Parathyroid adenoma (tissue), 2 donors: Measurements from ENCODE around the gene SLC35F3.

Experiments
- H2AFZ ChIP-seq: fragments of 300-600 bp; sonication (generic); one replicate; pipeline ENCODE4 v1.7.0; 2017; ENCODE audit warnings: antibody characterized with exemption, mild to moderate bottlenecking
- H3K27ac ChIP-seq: fragments of 300-600 bp; sonication (generic); one replicate; pipeline ENCODE4 v1.7.0; 2017
- H3K27me3 ChIP-seq: fragments of 300-600 bp; sonication (generic); one replicate; pipeline ENCODE4 v1.7.0; 2017; ENCODE audit warnings: low read length; ENCODE audit not compliant: control insufficient read depth, insufficient read depth
- H3K36me3 ChIP-seq: fragments of 300-600 bp; sonication (generic); one replicate; pipeline ENCODE4 v1.7.0; 2017; ENCODE audit warnings: low read length; ENCODE audit not compliant: control insufficient read depth, insufficient read depth
- H3K4me1 ChIP-seq: fragments of 300-600 bp; sonication (generic); one replicate; pipeline ENCODE4 v1.7.0; 2017; ENCODE audit warnings: control low read depth
- H3K4me2 ChIP-seq: fragments of 300-600 bp; sonication (generic); one replicate; pipeline ENCODE4 v1.7.0; 2017; ENCODE audit warnings: low read length
- H3K4me3 ChIP-seq: fragments of 300-600 bp; sonication (generic); one replicate; pipeline ENCODE4 v1.7.0; 2017; ENCODE audit warnings: low read depth, low read length
- H3K79me2 ChIP-seq: fragments of 300-600 bp; sonication (generic); one replicate; pipeline ENCODE4 v1.7.0; 2017; ENCODE audit warnings: control low read depth
- H3K9ac ChIP-seq: fragments of 300-600 bp; sonication (generic); one replicate; pipeline ENCODE4 v1.7.0; 2017; ENCODE audit warnings: mild to moderate bottlenecking
- H3K9me3 ChIP-seq: fragments of 300-600 bp; sonication (generic); one replicate; pipeline ENCODE4 v1.7.0; 2017; ENCODE audit warnings: low read length; ENCODE audit not compliant: control insufficient read depth
- CTCF ChIP-seq: fragments of 300-600 bp; sonication (generic); IDR thresholded peaks from one replicate; pipeline ENCODE4 v1.7.0; 2017; ENCODE audit warnings: antibody characterized with exemption, mild to moderate bottlenecking
- donor health status: primary hyperparathyroidism.

SLC35F3 gene

GRCh38 chr1:234134878-234135277 is 230.4 kb downstream of the SLC35F3 start:
- no peak for TF ChIP-seq CTCF
- Histone ChIP-seq H2AFZ (no peak overlapping the region), H3K9ac (no peak overlapping the region), H3K27me3 (no peaks in the 10 kb centered on the region), H3K27ac (no peak overlapping the region), H3K4me1 (no peaks in the 10 kb centered on the region), H3K79me2 (no peaks in the 10 kb centered on the region), H3K36me3 (no peaks in the 10 kb centered on the region), H3K4me2 (no peak overlapping the region), H3K4me3 (no peak overlapping the region), H3K9me3 (no peaks in the 10 kb centered on the region)

- Histone ChIP-seq H3K36me3 (no peaks in the 10 kb centered on the region), H3K79me2 (no peaks in the 10 kb centered on the region), H3K9me3 (no peaks in the 10 kb centered on the region), H2AFZ (no peak overlapping the region), H3K27ac (no peak overlapping the region), H3K4me1 (no peaks in the 10 kb centered on the region), H3K27me3 (no peaks in the 10 kb centered on the region), H3K9ac (no peak overlapping the region), H3K4me2 (no peak overlapping the region), H3K4me3 (no peak overlapping the region)
- no peak for TF ChIP-seq CTCF
Observed at GRCh38 chr1:234135501-234135900, 231.0 kb downstream of the SLC35F3 start.

DNA sequence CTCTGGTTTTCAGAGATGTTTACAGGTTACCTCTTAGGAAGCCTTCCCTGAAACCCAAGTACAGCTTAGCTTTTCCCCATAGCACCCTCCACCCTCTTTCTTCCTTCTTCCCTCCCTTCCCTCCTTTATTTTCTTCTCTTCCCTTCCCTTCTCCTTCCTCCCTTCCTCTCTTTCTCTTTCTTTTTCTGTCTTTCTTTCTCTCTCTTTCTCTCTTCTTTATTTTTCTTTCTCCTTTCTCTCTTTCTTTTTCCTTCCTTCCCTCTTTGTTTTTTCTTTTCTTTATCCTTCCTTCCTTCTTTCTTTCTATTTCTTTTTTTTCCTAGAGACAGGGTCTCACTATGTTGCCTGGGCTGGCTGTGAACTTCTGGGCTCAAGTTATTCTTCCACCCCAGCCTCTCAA is 231.6 kb downstream of the SLC35F3 start:
- H3K27ac ChIP-seq = no peak overlapping the region
- H3K4me2 ChIP-seq = no peak overlapping the region
- H3K9me3 ChIP-seq = no peaks in the 10 kb centered on the region
- no peaks in the 10 kb centered on the region for H3K4me1 ChIP-seq
- no peak overlapping the region for H3K9ac ChIP-seq
- no peak for TF ChIP-seq CTCF
- H3K27me3 ChIP-seq = no peaks in the 10 kb centered on the region
- H3K4me3 ChIP-seq = no peak overlapping the region
- H2AFZ ChIP-seq = no peak overlapping the region
- no peaks in the 10 kb centered on the region for H3K36me3 ChIP-seq
- H3K79me2 ChIP-seq = no peaks in the 10 kb centered on the region

DNA sequence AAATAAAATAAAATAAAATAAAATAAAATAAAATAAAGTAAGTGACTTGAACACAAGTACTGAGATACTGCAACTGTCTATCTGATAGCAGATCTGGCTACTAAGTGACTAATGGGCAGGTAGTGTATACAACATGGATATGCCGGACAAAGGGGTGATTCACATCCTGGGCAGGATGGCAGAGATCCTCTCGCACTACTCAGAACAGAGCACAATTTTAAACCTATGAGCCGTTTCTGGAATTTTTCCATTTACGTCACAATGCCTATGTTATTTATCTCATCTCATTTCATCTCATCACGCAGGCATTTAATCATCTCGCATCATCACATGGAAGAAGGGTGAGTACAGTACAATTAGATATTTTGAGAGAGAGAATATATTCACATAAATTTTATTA is 235.5 kb downstream of the SLC35F3 start:
- Histone ChIP-seq H3K9me3 (no peaks in the 10 kb centered on the region), H3K4me1 (no peaks in the 10 kb centered on the region), H3K4me3 (no peak overlapping the region), H3K79me2 (no peaks in the 10 kb centered on the region), H3K27ac (no peak overlapping the region), H3K27me3 (no peaks in the 10 kb centered on the region), H3K36me3 (no peaks in the 10 kb centered on the region), H2AFZ (no peak overlapping the region), H3K4me2 (no peak overlapping the region), H3K9ac (no peak overlapping the region)
- TF ChIP-seq CTCF = no peak

DNA sequence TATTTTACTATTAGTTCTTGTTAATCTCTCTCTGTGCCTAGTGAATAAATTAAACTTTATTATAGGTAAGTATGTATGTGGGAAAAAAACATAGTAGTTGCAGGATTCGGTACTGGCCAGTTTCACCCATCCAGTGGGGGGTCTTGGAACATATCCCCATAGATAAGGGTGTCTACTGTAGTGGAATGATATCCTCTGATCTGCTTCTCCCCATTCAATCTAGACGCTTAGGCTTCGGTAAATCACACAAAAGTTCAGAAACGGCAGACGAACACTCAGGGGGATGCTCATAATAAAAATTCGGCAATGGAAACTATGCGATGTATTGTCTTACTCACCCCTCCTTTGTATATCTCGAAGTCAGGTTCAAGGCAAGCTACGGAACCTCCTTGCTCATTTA is 235.9 kb downstream of the SLC35F3 start:
- Histone ChIP-seq H3K4me1 (no peaks in the 10 kb centered on the region), H3K27ac (no peak overlapping the region), H3K27me3 (no peaks in the 10 kb centered on the region), H3K9me3 (no peaks in the 10 kb centered on the region), H3K9ac (no peak overlapping the region), H3K4me3 (no peak overlapping the region), H3K36me3 (no peaks in the 10 kb centered on the region), H2AFZ (no peak overlapping the region), H3K79me2 (no peaks in the 10 kb centered on the region), H3K4me2 (no peak overlapping the region)
- TF ChIP-seq CTCF = no peak
